ENCODE measurements around the gene TPRG1L.
"Not testable (repeated sequence)": the region's sequence is repeated elsewhere in the genome, so short reads cannot be mapped to it uniquely, and the experiment has no call there.

Gene TPRG1L

GRCh38 chr1:3618531-3618880 is 6.3 kb upstream of the TPRG1L start:
- FAIRE-seq (no peak), DNase-seq (ENCODE audit: insufficient read length, low spot score) (no peak)
- no peak for TF ChIP-seq CTCF (IDR thresholded peaks at IDR 0.05; ENCODE audit: insufficient read depth, missing control alignments)

- FAIRE-seq, result no peak
- DNase-seq (ENCODE audit: insufficient read length, low spot score), result peak; percentile 47
- peak; percentile 72 for TF ChIP-seq CTCF (IDR thresholded peaks at IDR 0.05; ENCODE audit: insufficient read depth, missing control alignments)
Observed at GRCh38 chr1:3618881-3619671, 5.7 kb upstream of the TPRG1L start.

GRCh38 chr1:3620708-3621107 is 4.1 kb upstream of the TPRG1L start:
- no peak for FAIRE-seq
- TF ChIP-seq CTCF (IDR thresholded peaks at IDR 0.05; ENCODE audit: insufficient read depth, missing control alignments), result no peak

GRCh38 chr1:3621151-3621671 is 3.6 kb upstream of the TPRG1L start:
- not testable (repeated sequence) for FAIRE-seq; DNase-seq (ENCODE audit: insufficient read length, low spot score)
- peak; percentile 35 for TF ChIP-seq CTCF (IDR thresholded peaks at IDR 0.05; ENCODE audit: insufficient read depth, missing control alignments)

More at GRCh38 chr1:3620708-3621107, 4.1 kb upstream of the TPRG1L start:
- no peak for DNase-seq (ENCODE audit: insufficient read length, low spot score)

GRCh38 chr1:3622102-3622501 is 2.7 kb upstream of the TPRG1L start:
- FAIRE-seq, result not testable (repeated sequence)

GRCh38 chr1:3623441-3624199 is 1.2 kb upstream of the TPRG1L start:
- no peak for FAIRE-seq
- no peak for TF ChIP-seq CTCF (IDR thresholded peaks at IDR 0.05; ENCODE audit: insufficient read depth, missing control alignments)
- no peak for DNase-seq (ENCODE audit: insufficient read length, low spot score)

More at GRCh38 chr1:3622102-3622501, 2.7 kb upstream of the TPRG1L start:
- DNase-seq (ENCODE audit: insufficient read length, low spot score), result not testable (repeated sequence)

- DNase-seq (ENCODE audit: insufficient read length, low spot score) (no peak), FAIRE-seq (no peak)
- no peak for TF ChIP-seq CTCF (IDR thresholded peaks at IDR 0.05; ENCODE audit: insufficient read depth, missing control alignments)
Observed at GRCh38 chr1:3625151-3625907, 514 bp downstream of the TPRG1L start.
